ENCODE data around the gene GPC5.

Gene GPC5

GRCh38 chr13:92900446-92900845 lies 1502.0 kb downstream of the GPC5 start:
- no peak for TF ChIP-seq CTCF (conservative IDR thresholded peaks at IDR 0.05; ENCODE audit: low read depth, low read length)
- H3K4me3 ChIP-seq (IDR thresholded peaks at IDR 0.05; ENCODE audit: insufficient read depth, low read depth, low read length), result no peak overlapping the region
- H3K36me3 ChIP-seq (ENCODE audit: insufficient read depth), result no peaks in the 10 kb centered on the region
- no peak overlapping the region for H3K27ac ChIP-seq
- no peak overlapping the region for H3K9ac ChIP-seq
- no peaks in the 10 kb centered on the region for H3K27me3 ChIP-seq (ENCODE audit: insufficient read depth, low read depth)
- no peak overlapping the region for H3K4me2 ChIP-seq
- H3K79me2 ChIP-seq (ENCODE audit: insufficient read depth, low read depth), result no peaks in the 10 kb centered on the region
- H2AFZ ChIP-seq (ENCODE audit: low read depth), result no peak overlapping the region
- no peaks in the 10 kb centered on the region for H3K4me1 ChIP-seq (ENCODE audit: low read depth, poor library complexity, severe bottlenecking)
- no peaks in the 10 kb centered on the region for H4K20me1 ChIP-seq (ENCODE audit: insufficient read depth)

- Histone ChIP-seq H3K4me1 (ENCODE audit: low read depth, poor library complexity, severe bottlenecking) (no peaks in the 10 kb centered on the region), H3K4me3 (IDR thresholded peaks at IDR 0.05; ENCODE audit: insufficient read depth, low read depth, low read length) (no peak overlapping the region), H2AFZ (ENCODE audit: low read depth) (no peak overlapping the region), H3K27me3 (ENCODE audit: insufficient read depth, low read depth) (no peaks in the 10 kb centered on the region), H3K4me2 (no peak overlapping the region), H4K20me1 (ENCODE audit: insufficient read depth) (no peaks in the 10 kb centered on the region), H3K9ac (no peak overlapping the region), H3K79me2 (ENCODE audit: insufficient read depth, low read depth) (no peaks in the 10 kb centered on the region), H3K27ac (no peak overlapping the region), H3K36me3 (ENCODE audit: insufficient read depth) (no peaks in the 10 kb centered on the region)
- TF ChIP-seq CTCF (conservative IDR thresholded peaks at IDR 0.05; ENCODE audit: low read depth, low read length), result no peak
Measured at GRCh38 chr13:92901739-92902138, 1503.3 kb downstream of the GPC5 start.

GRCh38 chr13:92912629-92913028 lies 1514.2 kb downstream of the GPC5 start:
- Histone ChIP-seq H3K4me3 (IDR thresholded peaks at IDR 0.05; ENCODE audit: insufficient read depth, low read depth, low read length) (no peak overlapping the region), H2AFZ (ENCODE audit: low read depth) (no peak overlapping the region), H4K20me1 (ENCODE audit: insufficient read depth) (no peaks in the 10 kb centered on the region), H3K27ac (no peak overlapping the region), H3K4me1 (ENCODE audit: low read depth, poor library complexity, severe bottlenecking) (peaks cover 8% of the 10 kb centered on the region), H3K79me2 (ENCODE audit: insufficient read depth, low read depth) (no peaks in the 10 kb centered on the region), H3K36me3 (ENCODE audit: insufficient read depth) (no peaks in the 10 kb centered on the region), H3K4me2 (no peak overlapping the region), H3K27me3 (ENCODE audit: insufficient read depth, low read depth) (no peaks in the 10 kb centered on the region), H3K9ac (no peak overlapping the region)
- TF ChIP-seq CTCF (conservative IDR thresholded peaks at IDR 0.05; ENCODE audit: low read depth, low read length), result no peak

GRCh38 chr13:92913840-92914239 lies 1515.4 kb downstream of the GPC5 start:
- TF ChIP-seq CTCF (conservative IDR thresholded peaks at IDR 0.05; ENCODE audit: low read depth, low read length), result no peak
- Histone ChIP-seq H3K36me3 (ENCODE audit: insufficient read depth) (no peaks in the 10 kb centered on the region), H3K9ac (no peak overlapping the region), H4K20me1 (ENCODE audit: insufficient read depth) (no peaks in the 10 kb centered on the region), H3K4me3 (IDR thresholded peaks at IDR 0.05; ENCODE audit: insufficient read depth, low read depth, low read length) (no peak overlapping the region), H3K4me1 (ENCODE audit: low read depth, poor library complexity, severe bottlenecking) (peaks cover 8% of the 10 kb centered on the region), H2AFZ (ENCODE audit: low read depth) (no peak overlapping the region), H3K79me2 (ENCODE audit: insufficient read depth, low read depth) (no peaks in the 10 kb centered on the region), H3K27ac (no peak overlapping the region), H3K27me3 (ENCODE audit: insufficient read depth, low read depth) (no peaks in the 10 kb centered on the region), H3K4me2 (no peak overlapping the region)
